PC-3 (cell line): ENCODE measurements around the gene MYH11. TPM values are rescaled to one million over a fixed set of nuclear protein-coding genes. Genes with fewer than 3 reads are reported as not detected.

ENCODE experiments used
- ATAC-seq: fragments of 200-7000 bp; cut with Tn5 transposase; 2 replicates; pipeline ENCODE4 v1.9.1; 2020; ENCODE audit warnings: mild to moderate bottlenecking, moderate library complexity
- BruUV-seq: library from RNA; stranded (reverse); fragments of 400-500 nt; replicated peaks from 2 replicates; lab custom pipeline; 2021; lab: Mats Ljungman, UMichigan
- CTCF ChIA-PET: fragments of 300-600 bp; sonication (Branson Sonifier 250); formaldehyde crosslinking; loops from one replicate; lab custom pipeline; 2022; ENCODE audit warnings: antibody characterized with exemption; lab: Charles Lee
- POLR2A ChIA-PET: fragments of 300-600 bp; sonication (Branson Sonifier 250); formaldehyde crosslinking; loops from one replicate; lab custom pipeline; 2022; ENCODE audit warnings: antibody characterized with exemption; ENCODE audit not compliant: unreplicated experiment; lab: Charles Lee
- DNase-seq: peaks from one replicate; pipeline ENCODE4 v3.0.0-alpha.2; 2015
- H2AFZ ChIP-seq: fragments of 300-600 bp; sonication (generic); 2 replicates; pipeline ENCODE4 v1.6.0; 2016; ENCODE audit warnings: antibody characterized with exemption, low read length
- H3F3A ChIP-seq: fragments of 300-600 bp; sonication (generic); one replicate; pipeline ENCODE4 v1.6.0; 2017; ENCODE audit warnings: antibody characterized with exemption, low read length, control low read depth, mild to moderate bottlenecking; ENCODE audit not compliant: unreplicated experiment
- H3K27ac ChIP-seq: fragments of 300-600 bp; sonication (generic); 2 replicates; pipeline ENCODE4 v1.5.1; 2016; ENCODE audit warnings: mild to moderate bottlenecking, low read length
- H3K27me3 ChIP-seq: fragments of 300-600 bp; sonication (generic); 2 replicates; pipeline ENCODE4 v1.6.1; 2016; ENCODE audit warnings: low read length, mixed read lengths
- H3K36me3 ChIP-seq: fragments of 300-600 bp; sonication (generic); 2 replicates; pipeline ENCODE4 v1.6.1; 2016; ENCODE audit warnings: low read depth, mixed run types, low read length, mixed read lengths
- H3K4me1 ChIP-seq: fragments of 300-600 bp; sonication (generic); 2 replicates; pipeline ENCODE4 v1.5.1; 2016; ENCODE audit warnings: low read length; ENCODE audit not compliant: insufficient read depth
- H3K4me2 ChIP-seq: fragments of 300-600 bp; sonication (generic); 2 replicates; pipeline ENCODE4 v1.6.0; 2016; ENCODE audit warnings: low read length
- H3K4me3 ChIP-seq: fragments of 300-600 bp; sonication (generic); 2 replicates; pipeline ENCODE4 v1.5.1; 2016; ENCODE audit warnings: mild to moderate bottlenecking, low read length, mixed read lengths
- H3K79me2 ChIP-seq: fragments of 300-600 bp; sonication (generic); 2 replicates; pipeline ENCODE4 v1.6.1; 2017; ENCODE audit warnings: low read length, mixed read lengths
- H3K9ac ChIP-seq: fragments of 300-600 bp; sonication (generic); 2 replicates; pipeline ENCODE4 v1.6.0; 2016; ENCODE audit warnings: mild to moderate bottlenecking, low read length
- H3K9me2 ChIP-seq: fragments of 300-600 bp; sonication (generic); replicated peaks from 2 replicates; pipeline ENCODE4 v1.6.1; 2016; ENCODE audit warnings: mixed run types, low read length, mixed read lengths
- H3K9me3 ChIP-seq: fragments of 300-600 bp; sonication (generic); 2 replicates; pipeline ENCODE4 v1.6.1; 2016; ENCODE audit warnings: low read length, mixed read lengths
- H4K20me1 ChIP-seq: fragments of 300-600 bp; sonication (generic); 2 replicates; pipeline ENCODE4 v1.6.1; 2016; ENCODE audit warnings: low read length, mixed read lengths
- EZH2 ChIP-seq: fragments of 300-600 bp; sonication (generic); IDR thresholded peaks from one replicate; pipeline ENCODE4 v1.6.1; 2017; ENCODE audit warnings: antibody characterized with exemption, mild to moderate bottlenecking, low read length; ENCODE audit not compliant: unreplicated experiment
- EZH2phosphoT487 ChIP-seq: fragments of 300-600 bp; sonication (generic); IDR thresholded peaks from 2 replicates; pipeline ENCODE4 v1.6.1; 2018; ENCODE audit warnings: mild to moderate bottlenecking, antibody characterized with exemption, low read length, borderline replicate concordance
- intact Hi-C: fragments of 100-400 bp; cut with micrococcal nuclease; formaldehyde crosslinking; loops from 2 replicates; pipeline ENCODE4 v1.9.0; 2023
- total RNA-seq: library from RNA; depleted of rRNA; stranded (reverse); fragments of >200 nt; gene quantifications from 2 replicates; pipeline ENCODE4 v1.2.3, GENCODE V29; 2014
- TF ChIP-seq, protein P1 (sequence below): fragments of 300-600 bp; sonication (generic); conservative IDR thresholded peaks from 2 replicates; pipeline ENCODE4 v1.5.1; 2017; ENCODE audit warnings: antibody characterized with exemption, low read depth, mild to moderate bottlenecking, low read length

The MYH11 gene
- total RNA-seq, 1 experiment from 2014 or later: not detected

DNA sequence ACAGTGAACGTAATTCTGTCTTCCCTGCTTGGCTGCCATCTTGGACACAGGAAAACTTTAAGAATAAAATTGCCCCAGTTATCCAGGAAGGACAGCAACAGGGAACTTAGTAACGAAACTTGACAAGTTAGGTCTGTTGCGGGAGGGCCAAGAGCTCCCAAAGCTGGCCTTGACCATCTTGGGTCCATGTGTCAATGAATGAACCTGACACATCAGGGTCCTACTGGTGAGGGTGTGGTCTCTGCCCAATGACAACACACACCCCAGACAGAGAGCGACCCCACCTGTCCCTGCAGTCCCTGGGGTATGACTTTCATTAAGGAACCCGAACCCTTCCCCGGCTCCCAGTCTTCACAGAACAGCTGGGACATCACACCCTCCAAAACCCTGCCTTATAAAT is 110.5 kb downstream of the MYH11 start:
- no peaks in the 10 kb centered on the region for H3K79me2 ChIP-seq
- no peaks in the 10 kb centered on the region for H3K4me1 ChIP-seq
- CTCF ChIA-PET: no interaction called here
- H3K9ac ChIP-seq: no peak overlapping the region
- no peaks in the 10 kb centered on the region for H3K36me3 ChIP-seq
- POLR2A ChIA-PET: no interaction called here
- no peak overlapping the region for H3K4me3 ChIP-seq
- no peaks in the 10 kb centered on the region for H3F3A ChIP-seq
- H3K27me3 ChIP-seq: no peaks in the 10 kb centered on the region
- no TSS peak for BruUV-seq
- H2AFZ ChIP-seq: no peak overlapping the region
- no peak overlapping the region for H3K4me2 ChIP-seq
- intact Hi-C loops: no loop called here
- no peaks in the 10 kb centered on the region for H3K9me3 ChIP-seq
- TF ChIP-seq EZH2phosphoT487: no peak
- TF ChIP-seq, protein P1, sequence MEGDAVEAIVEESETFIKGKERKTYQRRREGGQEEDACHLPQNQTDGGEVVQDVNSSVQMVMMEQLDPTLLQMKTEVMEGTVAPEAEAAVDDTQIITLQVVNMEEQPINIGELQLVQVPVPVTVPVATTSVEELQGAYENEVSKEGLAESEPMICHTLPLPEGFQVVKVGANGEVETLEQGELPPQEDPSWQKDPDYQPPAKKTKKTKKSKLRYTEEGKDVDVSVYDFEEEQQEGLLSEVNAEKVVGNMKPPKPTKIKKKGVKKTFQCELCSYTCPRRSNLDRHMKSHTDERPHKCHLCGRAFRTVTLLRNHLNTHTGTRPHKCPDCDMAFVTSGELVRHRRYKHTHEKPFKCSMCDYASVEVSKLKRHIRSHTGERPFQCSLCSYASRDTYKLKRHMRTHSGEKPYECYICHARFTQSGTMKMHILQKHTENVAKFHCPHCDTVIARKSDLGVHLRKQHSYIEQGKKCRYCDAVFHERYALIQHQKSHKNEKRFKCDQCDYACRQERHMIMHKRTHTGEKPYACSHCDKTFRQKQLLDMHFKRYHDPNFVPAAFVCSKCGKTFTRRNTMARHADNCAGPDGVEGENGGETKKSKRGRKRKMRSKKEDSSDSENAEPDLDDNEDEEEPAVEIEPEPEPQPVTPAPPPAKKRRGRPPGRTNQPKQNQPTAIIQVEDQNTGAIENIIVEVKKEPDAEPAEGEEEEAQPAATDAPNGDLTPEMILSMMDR: no peak
- no peak for TF ChIP-seq EZH2
- no peak overlapping the region for H3K27ac ChIP-seq
- ATAC-seq (no peak), DNase-seq (no peak)
- H3K9me2 ChIP-seq: no peaks in the 10 kb centered on the region
- no peaks in the 10 kb centered on the region for H4K20me1 ChIP-seq

DNA sequence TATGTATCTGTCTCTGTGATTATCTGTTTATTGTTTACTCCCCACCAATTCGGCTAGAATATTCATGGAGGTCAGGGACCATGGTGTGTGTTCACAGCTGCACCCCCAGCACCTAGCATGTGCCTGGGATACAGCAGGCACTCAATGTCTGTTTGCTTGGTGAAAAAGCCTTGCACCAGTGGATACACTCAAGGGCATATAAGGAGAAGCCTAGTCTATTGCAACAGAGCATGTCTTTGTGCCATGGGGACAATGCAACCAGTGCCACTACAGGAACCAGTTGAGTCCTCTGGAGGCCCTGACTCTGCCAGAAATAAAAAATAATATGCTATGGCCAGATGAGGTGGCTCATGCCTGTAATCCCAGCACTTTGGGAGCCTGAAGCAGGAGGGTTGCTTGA is 113.2 kb downstream of the MYH11 start:
- Histone ChIP-seq H3K27me3 (no peaks in the 10 kb centered on the region), H3K4me2 (no peak overlapping the region), H3K4me1 (no peaks in the 10 kb centered on the region), H3K27ac (no peak overlapping the region), H3K9me3 (no peaks in the 10 kb centered on the region), H3F3A (no peaks in the 10 kb centered on the region), H3K4me3 (no peak overlapping the region), H3K36me3 (no peaks in the 10 kb centered on the region), H3K9ac (no peak overlapping the region), H3K9me2 (no peaks in the 10 kb centered on the region), H3K79me2 (no peaks in the 10 kb centered on the region), H4K20me1 (no peaks in the 10 kb centered on the region), H2AFZ (no peak overlapping the region)
- no TSS peak for BruUV-seq
- ChIA-PET CTCF (no interaction called here), POLR2A (no interaction called here)
- intact Hi-C loops: no loop called here
- DNase-seq: no peak
- no peak for ATAC-seq
- TF ChIP-seq EZH2phosphoT487: no peak
- no peak for TF ChIP-seq EZH2
- TF ChIP-seq, protein P1: no peak

DNA sequence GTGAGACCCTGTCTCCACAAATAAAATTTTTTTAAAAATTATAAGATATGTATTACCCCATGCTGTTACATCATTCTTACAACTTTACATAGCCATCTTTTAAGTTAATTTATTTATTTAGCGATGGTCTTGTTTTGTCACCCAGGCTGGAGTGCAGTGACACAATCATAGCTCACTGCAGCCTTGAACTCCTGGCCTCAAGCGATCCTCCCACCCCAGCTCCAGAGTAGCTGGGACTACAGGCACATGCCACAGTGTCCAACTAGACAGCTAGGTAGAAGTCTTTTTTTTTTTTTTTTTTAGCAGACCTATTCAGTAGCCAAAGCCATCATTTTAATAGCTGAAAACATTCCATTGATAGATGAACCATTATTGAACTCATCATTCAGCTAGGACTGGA is 114.1 kb downstream of the MYH11 start:
- H3K9me3 ChIP-seq: no peaks in the 10 kb centered on the region
- H3K79me2 ChIP-seq: no peaks in the 10 kb centered on the region
- ATAC-seq: no peak
- no peak for DNase-seq
- no TSS peak for BruUV-seq
- H3K9ac ChIP-seq: no peak overlapping the region
- H3K9me2 ChIP-seq: no peaks in the 10 kb centered on the region
- H4K20me1 ChIP-seq: no peaks in the 10 kb centered on the region
- TF ChIP-seq EZH2phosphoT487: no peak
- no peak for TF ChIP-seq EZH2
- TF ChIP-seq, protein P1: no peak
- no peaks in the 10 kb centered on the region for H3K36me3 ChIP-seq
- H3K27me3 ChIP-seq: no peaks in the 10 kb centered on the region
- ChIA-PET POLR2A (no interaction called here), CTCF (no interaction called here)
- H3K4me1 ChIP-seq: no peaks in the 10 kb centered on the region
- no peak overlapping the region for H3K4me2 ChIP-seq
- H3K4me3 ChIP-seq: no peak overlapping the region
- H3K27ac ChIP-seq: no peak overlapping the region
- H2AFZ ChIP-seq: no peak overlapping the region
- intact Hi-C loops: no loop called here
- H3F3A ChIP-seq: no peaks in the 10 kb centered on the region
